MM.1S (cell line): ENCODE results near the gene DCBLD1.

Experiments used
- DNase-seq: peaks from one replicate; pipeline ENCODE4 v3.0.0-alpha.2; 2015
- H2AFZ ChIP-seq: fragments of 300-600 bp; sonication (generic); 2 replicates; pipeline ENCODE4 v1.6.0; 2016; ENCODE audit warnings: antibody characterized with exemption, low read length
- H3F3A ChIP-seq: fragments of 300-600 bp; sonication (generic); 2 replicates; pipeline ENCODE4 v1.6.1; 2016; ENCODE audit warnings: mild to moderate bottlenecking, antibody characterized with exemption, low read length, moderate library complexity, mixed read lengths; ENCODE audit not compliant: insufficient read depth
- H3K27ac ChIP-seq: fragments of 300-600 bp; sonication (generic); 2 replicates; pipeline ENCODE4 v1.5.1; 2016; ENCODE audit warnings: mild to moderate bottlenecking, low read length
- H3K27me3 ChIP-seq: fragments of 300-600 bp; sonication (generic); replicated peaks from 2 replicates; pipeline ENCODE4 v1.6.0; 2016; ENCODE audit warnings: low read length; ENCODE audit not compliant: insufficient read depth
- H3K36me3 ChIP-seq: fragments of 300-600 bp; sonication (generic); replicated peaks from 2 replicates; pipeline ENCODE4 v1.6.1; 2016; ENCODE audit warnings: mild to moderate bottlenecking, low read length, mixed read lengths; ENCODE audit not compliant: insufficient read depth
- H3K4me1 ChIP-seq: fragments of 300-600 bp; sonication (generic); 2 replicates; pipeline ENCODE4 v1.6.1; 2016; ENCODE audit warnings: low read length, mixed read lengths
- H3K4me2 ChIP-seq: fragments of 300-600 bp; sonication (generic); 2 replicates; pipeline ENCODE4 v1.6.0; 2016; ENCODE audit warnings: low read depth, low read length
- H3K4me3 ChIP-seq: fragments of 300-600 bp; sonication (generic); 2 replicates; pipeline ENCODE4 v1.5.1; 2016; ENCODE audit warnings: low read length, mixed read lengths
- H3K79me2 ChIP-seq: fragments of 300-600 bp; sonication (generic); 2 replicates; pipeline ENCODE4 v1.6.1; 2016; ENCODE audit warnings: mixed run types, low read length, mixed read lengths
- H3K9ac ChIP-seq: fragments of 300-600 bp; sonication (generic); 2 replicates; pipeline ENCODE4 v1.6.1; 2016; ENCODE audit warnings: low read length, mixed read lengths
- H3K9me2 ChIP-seq: fragments of 300-600 bp; sonication (generic); replicated peaks from 2 replicates; pipeline ENCODE4 v1.6.1; 2016; ENCODE audit warnings: mild to moderate bottlenecking, low read length, mixed read lengths; ENCODE audit not compliant: insufficient read depth
- H3K9me3 ChIP-seq: fragments of 300-600 bp; sonication (generic); replicated peaks from 2 replicates; pipeline ENCODE4 v1.6.1; 2016; ENCODE audit warnings: mild to moderate bottlenecking, low read length, mixed read lengths; ENCODE audit not compliant: insufficient read depth
- H4K20me1 ChIP-seq: fragments of 300-600 bp; sonication (generic); 2 replicates; pipeline ENCODE4 v1.6.1; 2016; ENCODE audit warnings: mild to moderate bottlenecking, low read length, moderate library complexity, mixed read lengths; ENCODE audit not compliant: insufficient read depth
- CTCF ChIP-seq: fragments of 300-600 bp; sonication (generic); IDR thresholded peaks from 2 replicates; pipeline ENCODE4 v1.5.1; 2016; ENCODE audit warnings: antibody characterized with exemption, low read length, mixed read lengths
- EZH2 ChIP-seq: fragments of 300-600 bp; sonication (generic); optimal IDR thresholded peaks from 2 replicates; pipeline ENCODE3; 2017; ENCODE audit warnings: low read depth, mild to moderate bottlenecking, antibody characterized with exemption, low read length, mixed read lengths
- EZH2phosphoT487 ChIP-seq: fragments of 300-600 bp; sonication (generic); IDR thresholded peaks from 2 replicates; pipeline ENCODE4 v1.6.1; 2018; ENCODE audit warnings: antibody characterized with exemption, low read length

Gene DCBLD1

GRCh38 chr6:117534974-117535373 lies 52.5 kb downstream of the DCBLD1 start:
- TF ChIP-seq CTCF (no peak), EZH2 (no peak), EZH2phosphoT487 (no peak)
- Histone ChIP-seq H3K4me3 (no peak overlapping the region), H3K27ac (no peak overlapping the region), H4K20me1 (no peaks in the 10 kb centered on the region), H3F3A (peaks cover 20% of the 10 kb centered on the region), H2AFZ (no peak overlapping the region), H3K36me3 (no peaks in the 10 kb centered on the region), H3K4me1 (peaks cover 30% of the 10 kb centered on the region), H3K9ac (no peak overlapping the region), H3K9me2 (no peaks in the 10 kb centered on the region), H3K4me2 (no peak overlapping the region), H3K79me2 (peaks cover 4% of the 10 kb centered on the region; the same call in 1 of the 2 replicates), H3K9me3 (no peaks in the 10 kb centered on the region), H3K27me3 (no peaks in the 10 kb centered on the region)
- no peak for DNase-seq

- Histone ChIP-seq H3K27ac (no peak overlapping the region), H3K4me2 (no peak overlapping the region), H3K9me2 (no peaks in the 10 kb centered on the region), H3K4me3 (no peak overlapping the region), H3K27me3 (no peaks in the 10 kb centered on the region), H2AFZ (no peak overlapping the region), H3K9ac (no peak overlapping the region), H3K4me1 (peaks cover 34% of the 10 kb centered on the region), H3K36me3 (no peaks in the 10 kb centered on the region), H3K79me2 (peaks cover 7% of the 10 kb centered on the region; the same call in 1 of the 2 replicates), H4K20me1 (no peaks in the 10 kb centered on the region), H3K9me3 (no peaks in the 10 kb centered on the region), H3F3A (peaks cover 20% of the 10 kb centered on the region)
- DNase-seq: no peak
- no peak for TF ChIP-seq EZH2
- no peak for TF ChIP-seq EZH2phosphoT487
- TF ChIP-seq CTCF: no peak
Observed at GRCh38 chr6:117536317-117536716, 53.8 kb downstream of the DCBLD1 start.

DNA sequence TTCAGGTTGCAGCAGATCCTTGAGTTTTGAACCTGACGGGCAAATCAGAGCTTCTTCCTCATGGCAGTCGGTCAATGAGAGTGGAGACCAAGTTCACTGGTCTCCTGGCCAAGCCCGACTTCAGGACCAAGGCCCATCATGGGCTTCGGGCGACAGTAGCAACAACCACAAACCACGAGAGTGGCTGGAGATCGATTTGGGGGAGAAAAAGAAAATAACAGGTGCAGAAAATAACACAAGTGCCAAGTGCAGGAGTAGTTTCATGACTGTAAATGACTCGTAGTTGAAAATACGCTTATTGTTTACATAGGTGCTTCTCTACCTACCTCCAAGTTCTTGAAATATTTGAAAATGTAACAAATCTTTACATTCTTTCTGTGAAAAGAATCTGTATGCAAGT lies 56.1 kb downstream of the DCBLD1 start:
- H3K4me3 ChIP-seq: no peak overlapping the region
- peak overlapping the region; percentile 30; the same call in 1 of the 2 replicates for H3K9ac ChIP-seq
- no peaks in the 10 kb centered on the region for H3K27me3 ChIP-seq
- no peaks in the 10 kb centered on the region for H3K9me2 ChIP-seq
- H3K36me3 ChIP-seq: no peaks in the 10 kb centered on the region
- TF ChIP-seq CTCF: no peak
- no peak for TF ChIP-seq EZH2phosphoT487
- H3K4me2 ChIP-seq: peak overlapping the region; percentile 40
- H2AFZ ChIP-seq: no peak overlapping the region
- peak overlapping the region; percentile 80 for H3K27ac ChIP-seq
- peaks cover 29% of the 10 kb centered on the region for H3F3A ChIP-seq
- peak; percentile 86 for DNase-seq
- H3K79me2 ChIP-seq: peaks cover 5% of the 10 kb centered on the region; the same call in 1 of the 2 replicates
- peaks cover 49% of the 10 kb centered on the region for H3K4me1 ChIP-seq
- H3K9me3 ChIP-seq: no peaks in the 10 kb centered on the region
- H4K20me1 ChIP-seq: no peaks in the 10 kb centered on the region
